HepG2 (cell line): Measurements from ENCODE around the gene SVOP. TPM values are rescaled to one million over a fixed set of nuclear protein-coding genes. Genes with fewer than 3 reads are reported as not detected.

ENCODE experiments used
- ATAC-seq: fragments of 200-7000 bp; cut with Tn5 transposase; 3 replicates; pipeline ENCODE4 v1.9.1; 2020; ENCODE audit warnings: mild to moderate bottlenecking, moderate library complexity
- BruUV-seq: library from RNA; stranded (reverse); fragments of 400-500 nt; replicated peaks from 2 replicates; lab custom pipeline; 2021; lab: Mats Ljungman, UMichigan
- CTCF ChIA-PET: fragments of 300-600 bp; formaldehyde crosslinking; extraction: SDS; loops from one replicate; lab custom pipeline; 2021; ENCODE audit warnings: low total read pairs, inconsistent platforms, low intra/inter-chr PET ratio; lab: Yijun Ruan, JAX
- POLR2A ChIA-PET: fragments of 350-600 bp; sonication (Branson Sonifier 250); formaldehyde crosslinking; loops from one replicate; lab custom pipeline; 2020; ENCODE audit warnings: antibody characterized with exemption, inconsistent platforms; lab: Yijun Ruan, JAX
- DNase-seq: peaks from one replicate; pipeline ENCODE4 v3.0.0-alpha.2; 2015; ENCODE audit warnings: low spot score
- FAIRE-seq: peaks from 3 replicates; lab custom pipeline; 2011; peaks lifted over from hg19 to GRCh38; lab: Jason Lieb, UNC
- H2AFZ ChIP-seq: one replicate; pipeline ENCODE4 v1.6.1; 2011; ENCODE audit warnings: low read length, inconsistent platforms
- H3K27ac ChIP-seq: fragments of 300-600 bp; 3 replicates; pipeline ENCODE4 v1.8.0; 2011; ENCODE audit warnings: mixed run types, mild to moderate bottlenecking, mixed read lengths, low read length, inconsistent platforms; ENCODE audit not compliant: insufficient read depth; ENCODE audit errors: extremely low read length
- H3K27me3 ChIP-seq, 2 experiments: fragments of 200-600 bp in 1 of 2; 2 replicates in 1 of 2; 3 replicates in 1 of 2; pipeline versions ENCODE4 v1.6.0 to v1.8.0; 2011; ENCODE audit warnings: low read length in 2 of 2, mild to moderate bottlenecking in 2 of 2, moderate library complexity in 2 of 2, inconsistent platforms in 1 of 2; ENCODE audit not compliant: insufficient read depth in 2 of 2, control insufficient read depth in 1 of 2
- H3K36me3 ChIP-seq, 2 experiments: fragments of 200-600 bp in 1 of 2; replicated peaks in 1 of 2; 2 replicates in 1 of 2; 3 replicates in 1 of 2; pipeline versions ENCODE4 v1.5.1 to v1.8.0; 2011; ENCODE audit warnings: low read length in 2 of 2, inconsistent platforms in 1 of 2; ENCODE audit not compliant: insufficient read depth in 2 of 2, control insufficient read depth in 1 of 2
- H3K4me1 ChIP-seq: 2 replicates; pipeline ENCODE4 v1.5.1; 2012; ENCODE audit warnings: low read length, inconsistent platforms; ENCODE audit not compliant: insufficient read depth
- H3K4me2 ChIP-seq: 2 replicates; pipeline ENCODE4 v1.6.0; 2011; ENCODE audit warnings: low read depth, low read length, inconsistent platforms
- H3K4me3 ChIP-seq, 3 experiments: fragments of 200-600 bp in 1 of 3; sonication (generic), shearing (Covaris generic) in 1 of 3; replicated peaks in 1 of 3; 2 replicates each; pipeline ENCODE4 v1.5.1; 2011 to 2016; ENCODE audit warnings: low read length in 3 of 3, inconsistent platforms in 2 of 3, low read depth in 2 of 3, mild to moderate bottlenecking in 2 of 3, control low read depth in 1 of 3, mixed read lengths in 1 of 3; ENCODE audit not compliant: insufficient read depth in 1 of 3
- H3K79me2 ChIP-seq: one replicate; pipeline ENCODE4 v1.6.1; 2011; ENCODE audit warnings: low read length, inconsistent platforms; ENCODE audit not compliant: insufficient read depth
- H3K9ac ChIP-seq: 2 replicates; pipeline ENCODE4 v1.6.0; 2011; ENCODE audit warnings: mild to moderate bottlenecking, low read depth, low read length, inconsistent platforms; ENCODE audit not compliant: insufficient read depth
- H3K9me3 ChIP-seq: 2 replicates; pipeline ENCODE4 v1.5.1; 2012; ENCODE audit warnings: mild to moderate bottlenecking, low read length
- H4K20me1 ChIP-seq: 2 replicates; pipeline ENCODE4 v1.6.0; 2011; ENCODE audit warnings: inconsistent platforms, mild to moderate bottlenecking, low read length, moderate library complexity; ENCODE audit not compliant: insufficient read depth
- ARNTL ChIP-seq: sonication (generic); formaldehyde crosslinking; IDR thresholded peaks from 2 replicates; pipeline ENCODE4 v1.4.0; 2020; ENCODE audit warnings: mild to moderate bottlenecking, missing genetic modification reagents
- FOXP4 ChIP-seq: sonication (generic); formaldehyde crosslinking; IDR thresholded peaks from 2 replicates; pipeline ENCODE4 v1.4.0; 2020; ENCODE audit warnings: missing genetic modification reagents
- RELA ChIP-seq: sonication (generic); formaldehyde crosslinking; IDR thresholded peaks from 2 replicates; pipeline ENCODE4 v1.4.0; 2020; ENCODE audit warnings: missing genetic modification reagents
- RFX5 ChIP-seq: IDR thresholded peaks from 2 replicates; pipeline ENCODE4 v1.6.1; 2011; ENCODE audit warnings: low read depth, low read length, improper control_type of control experiment
- RFXAP ChIP-seq: sonication (generic); formaldehyde crosslinking; IDR thresholded peaks from 2 replicates; pipeline ENCODE4 v1.4.0; 2020; ENCODE audit warnings: missing genetic modification reagents, borderline replicate concordance
- SUZ12 ChIP-seq: fragments of 150-350 bp; IDR thresholded peaks from 2 replicates; pipeline ENCODE4 v1.6.1; 2014; ENCODE audit warnings: low read depth, low read length
- TBX3 ChIP-seq: fragments of 450-650 bp; IDR thresholded peaks from 2 replicates; pipeline ENCODE4 v1.6.1; 2017; ENCODE audit warnings: antibody characterized with exemption, mild to moderate bottlenecking, inconsistent platforms, borderline replicate concordance
- ZFP37 ChIP-seq: sonication (generic); formaldehyde crosslinking; IDR thresholded peaks from 2 replicates; pipeline ENCODE4 v1.4.0; 2020; ENCODE audit warnings: missing genetic modification reagents, borderline replicate concordance
- ZNF124 ChIP-seq: sonication (generic); formaldehyde crosslinking; IDR thresholded peaks from 2 replicates; pipeline ENCODE4 v1.4.0; 2020; ENCODE audit warnings: missing genetic modification reagents
- ZNF674 ChIP-seq: sonication (generic); formaldehyde crosslinking; IDR thresholded peaks from 2 replicates; pipeline ENCODE4 v1.5.0; 2020; ENCODE audit warnings: low read depth, mild to moderate bottlenecking, missing genetic modification reagents
- ZNF75D ChIP-seq: sonication (generic); formaldehyde crosslinking; IDR thresholded peaks from 2 replicates; pipeline ENCODE4 v1.8.1; 2023; ENCODE audit warnings: missing genetic modification reagents, mild to moderate bottlenecking, borderline replicate concordance
- ZNF883 ChIP-seq: sonication (generic); formaldehyde crosslinking; IDR thresholded peaks from 2 replicates; pipeline ENCODE4 v1.5.1; 2020; ENCODE audit warnings: mild to moderate bottlenecking, missing genetic modification reagents; ENCODE audit errors: not compliant biosample characterization
- ZSCAN21 ChIP-seq: sonication (generic); formaldehyde crosslinking; IDR thresholded peaks from 2 replicates; pipeline ENCODE4 v1.8.0; 2022; ENCODE audit warnings: mild to moderate bottlenecking, missing genetic modification reagents, moderate library complexity, borderline replicate concordance
- WGBS: methylation state at CpG from one replicate; pipeline ENCODE4 v1.1.6; 2017; ENCODE audit warnings: low lambda C conversion rate; 5-methylcytosine and 5-hydroxymethylcytosine counted together
- in situ Hi-C: cut with HindIII; loops from 2 replicates; pipeline ENCODE4 v1.10.0; 2017; ENCODE audit warnings: low pct_unique_long_range_greater_than_20kb; ENCODE audit not compliant: extremely low pct_ligation_motif_present
- intact Hi-C: fragments of 100-400 bp; cut with micrococcal nuclease; formaldehyde crosslinking; loops from one replicate; pipeline ENCODE4 v1.10.0; 2022; ENCODE audit not compliant: unreplicated experiment
- polyA plus RNA-seq, 8 experiments: library from polyadenylated mRNA; depleted of rRNA in 3 of 8; stranded (reverse) in 7 of 8; unstranded in 1 of 8; fragments of >200 nt; fragmentation: Illumina TruSeq in 4 of 8; extraction: Trizol in 4 of 8; gene quantifications; 2 replicates each; pipeline versions ENCODE4 v1.2.1 to v1.2.3, GENCODE V29; 2011 to 2016; ENCODE audit warnings: low read depth in 4 of 8, missing spikeins in 1 of 8, mixed read lengths in 1 of 8; ENCODE audit not compliant: insufficient read depth in 1 of 8
- total RNA-seq, 5 experiments: library from RNA; depleted of rRNA; stranded (reverse); fragments of >200 nt; fragmentation: Illumina TruSeq; extraction: Trizol; gene quantifications; 2 replicates each; pipeline ENCODE4 v1.2.3, GENCODE V29; 2016; ENCODE audit warnings: low read depth in 1 of 5

SVOP gene
- total and polyA plus RNA-seq, 2 of the 13 experiments (the other 11 are each of a cell fraction or from before 2014, with no cell fraction given), result not detected

- ChIA-PET POLR2A (no interaction called here), CTCF (no interaction called here)
- Histone ChIP-seq H3K79me2 (no peaks in the 10 kb centered on the region), H3K27ac (no peak overlapping the region), H3K4me3 (no peak overlapping the region), H3K27me3 (peaks cover 0 to 8% of the 10 kb centered on the region in 2 experiments; a peak in 1 of 5 replicates), H4K20me1 (no peaks in the 10 kb centered on the region), H3K36me3 (no peaks in the 10 kb centered on the region), H3K9ac (no peak overlapping the region), H2AFZ (no peak overlapping the region), H3K9me3 (no peaks in the 10 kb centered on the region), H3K4me2 (no peak overlapping the region), H3K4me1 (no peaks in the 10 kb centered on the region)
- intact Hi-C loops, result no loop called here
- WGBS, result 14% methylated on average over 5 of the region's 5 CpGs
- DNase-seq (no peak), FAIRE-seq (no peak), ATAC-seq (no peak)
- in situ Hi-C loops, result no loop called here
- BruUV-seq, result no TSS peak
- TF ChIP-seq RFX5 (no peak), RELA (CRISPR knock-in tag) (no peak), ZNF124 (CRISPR knock-in tag) (no peak), ZSCAN21 (no peak), TBX3 (no peak), ZNF883 (CRISPR knock-in tag) (no peak), RFXAP (CRISPR knock-in tag) (no peak), ARNTL (no peak), SUZ12 (no peak), ZFP37 (no peak), FOXP4 (CRISPR knock-in tag) (no peak), ZNF674 (CRISPR knock-in tag) (no peak), ZNF75D (CRISPR knock-in tag) (no peak)
Measured at GRCh38 chr12:108989376-108989775, 31.5 kb downstream of the SVOP start.
